GM12801 (cell line): Measurements from ENCODE around the gene BSND.

Experiments used
- CTCF ChIP-seq: IDR thresholded peaks from one replicate; pipeline ENCODE4 v1.5.1; 2011; ENCODE audit warnings: control low read depth; ENCODE audit not compliant: insufficient read length; ENCODE audit errors: extremely low read depth

Gene BSND

GRCh38 chr1:54995835-54996234, 2.9 kb upstream of the BSND start:
- no peak for TF ChIP-seq CTCF

- no peak for TF ChIP-seq CTCF
Measured at GRCh38 chr1:54996359-54996868, 2.3 kb upstream of the BSND start.

GRCh38 chr1:54996869-54997710, 1.6 kb upstream of the BSND start:
- no peak for TF ChIP-seq CTCF

GRCh38 chr1:54997711-54997986, 1.1 kb upstream of the BSND start:
- TF ChIP-seq CTCF = no peak

GRCh38 chr1:54998100-54998499, 633 bp upstream of the BSND start:
- TF ChIP-seq CTCF = no peak

- TF ChIP-seq CTCF = no peak
Measured at GRCh38 chr1:55000110-55001085, 1.7 kb downstream of the BSND start.

GRCh38 chr1:55001311-55001710, 2.6 kb downstream of the BSND start:
- TF ChIP-seq CTCF = no peak
